ENCODE results near the gene NLRP6.

NLRP6 gene

GRCh38 chr11:282630-283360 is 4.6 kb downstream of the NLRP6 start:
- no peak for TF ChIP-seq TEAD4 (IDR thresholded peaks at IDR 0.05)
- TF ChIP-seq REST (IDR thresholded peaks at IDR 0.05; ENCODE audit: low read depth): no peak
- no peak for TF ChIP-seq RAD21 (IDR thresholded peaks at IDR 0.05; ENCODE audit: low read depth)
- no peak for TF ChIP-seq YY1 (IDR thresholded peaks at IDR 0.05; ENCODE audit: low read depth)

- no peak for TF ChIP-seq EP300 (IDR thresholded peaks at IDR 0.05; ENCODE audit: borderline replicate concordance)
- no peak for TF ChIP-seq YY1 (IDR thresholded peaks at IDR 0.05; ENCODE audit: low read depth)
- TF ChIP-seq RAD21 (IDR thresholded peaks at IDR 0.05; ENCODE audit: low read depth): no peak
- no peak for TF ChIP-seq REST (IDR thresholded peaks at IDR 0.05; ENCODE audit: low read depth)
- no peak for TF ChIP-seq EGR1 (IDR thresholded peaks at IDR 0.05)
- TF ChIP-seq TCF12 (IDR thresholded peaks at IDR 0.05; ENCODE audit: low read depth): no peak
- no peak for TF ChIP-seq TAF1 (IDR thresholded peaks at IDR 0.05; ENCODE audit: low read depth)
- TF ChIP-seq NFIC (IDR thresholded peaks at IDR 0.05): no peak
- TF ChIP-seq FOXM1 (IDR thresholded peaks at IDR 0.05; ENCODE audit: borderline replicate concordance, low read depth): no peak
- no peak for TF ChIP-seq CREB1 (IDR thresholded peaks at IDR 0.05; ENCODE audit: low read depth)
- no peak for TF ChIP-seq MAX (IDR thresholded peaks at IDR 0.05)
- no peak for TF ChIP-seq USF1 (IDR thresholded peaks at IDR 0.05)
- no peak for TF ChIP-seq TEAD4 (IDR thresholded peaks at IDR 0.05)
- no peak for TF ChIP-seq ZBTB7A (IDR thresholded peaks at IDR 0.05; ENCODE audit: low read depth)
- TF ChIP-seq CEBPB (IDR thresholded peaks at IDR 0.05): no peak
Measured at GRCh38 chr11:283405-284104, 5.3 kb downstream of the NLRP6 start.

- TF ChIP-seq TCF12 (IDR thresholded peaks at IDR 0.05; ENCODE audit: low read depth): no peak
- TF ChIP-seq YY1 (IDR thresholded peaks at IDR 0.05; ENCODE audit: low read depth): no peak
- no peak for TF ChIP-seq ZBTB7A (IDR thresholded peaks at IDR 0.05; ENCODE audit: low read depth)
- TF ChIP-seq MAX (IDR thresholded peaks at IDR 0.05): no peak
- TF ChIP-seq CEBPB (IDR thresholded peaks at IDR 0.05): no peak
- no peak for TF ChIP-seq TAF1 (IDR thresholded peaks at IDR 0.05; ENCODE audit: low read depth)
- no peak for TF ChIP-seq RAD21 (IDR thresholded peaks at IDR 0.05; ENCODE audit: low read depth)
- TF ChIP-seq USF1 (IDR thresholded peaks at IDR 0.05): no peak
- no peak for TF ChIP-seq EP300 (IDR thresholded peaks at IDR 0.05; ENCODE audit: borderline replicate concordance)
- no peak for TF ChIP-seq NFIC (IDR thresholded peaks at IDR 0.05)
- no peak for TF ChIP-seq TEAD4 (IDR thresholded peaks at IDR 0.05)
- no peak for TF ChIP-seq EGR1 (IDR thresholded peaks at IDR 0.05)
- no peak for TF ChIP-seq FOXM1 (IDR thresholded peaks at IDR 0.05; ENCODE audit: borderline replicate concordance, low read depth)
- no peak for TF ChIP-seq CREB1 (IDR thresholded peaks at IDR 0.05; ENCODE audit: low read depth)
- no peak for TF ChIP-seq REST (IDR thresholded peaks at IDR 0.05; ENCODE audit: low read depth)
Measured at GRCh38 chr11:284105-285020, 6.2 kb downstream of the NLRP6 start.

Data from Ishikawa (cell line).